WTC11 (cell line): ENCODE data around the gene DTX1. TPM values are rescaled to one million over a fixed set of nuclear protein-coding genes. Genes with fewer than 3 reads are reported as not detected.
A peak's percentile ranks its signal among the peaks of the same experiment; 100 is the strongest.

Experiments used
- ARID4B ChIP-seq: sonication (generic); formaldehyde crosslinking; IDR thresholded peaks from 2 replicates; pipeline ENCODE4 v1.8.0; 2023; ENCODE audit warnings: missing genetic modification reagents, mild to moderate bottlenecking, borderline replicate concordance
- ATF2 ChIP-seq: sonication (generic); formaldehyde crosslinking; IDR thresholded peaks from 2 replicates; pipeline ENCODE4 v1.8.1; 2022; ENCODE audit warnings: low read depth, missing genetic modification reagents, borderline replicate concordance
- EMX1 ChIP-seq: fragments of 250-450 bp; sonication (Bioruptor Pico); IDR thresholded peaks from 2 replicates; pipeline ENCODE4 v1.8.0; 2021; ENCODE audit warnings: mild to moderate bottlenecking
- FOXJ3 ChIP-seq: sonication (generic); formaldehyde crosslinking; IDR thresholded peaks from 2 replicates; pipeline ENCODE4 v1.9.0; 2021; ENCODE audit warnings: missing genetic modification reagents, mild to moderate bottlenecking, borderline replicate concordance
- GTF2I ChIP-seq: fragments of 250-450 bp; sonication (Bioruptor Pico); conservative IDR thresholded peaks from 2 replicates; pipeline ENCODE4 v1.4.0; 2021; ENCODE audit warnings: mild to moderate bottlenecking
- IRF2 ChIP-seq: sonication (generic); formaldehyde crosslinking; IDR thresholded peaks from 2 replicates; pipeline ENCODE4 v1.8.0; 2022; ENCODE audit warnings: low read depth, missing genetic modification reagents, borderline replicate concordance
- MAX ChIP-seq: sonication (generic); formaldehyde crosslinking; IDR thresholded peaks from 2 replicates; pipeline ENCODE4 v1.8.0; 2022; ENCODE audit warnings: mild to moderate bottlenecking, missing genetic modification reagents
- SMAD4 ChIP-seq: sonication (generic); formaldehyde crosslinking; IDR thresholded peaks from 2 replicates; pipeline ENCODE4 v1.8.0; 2022; ENCODE audit warnings: mild to moderate bottlenecking, missing genetic modification reagents
- TEAD4 ChIP-seq: sonication (generic); formaldehyde crosslinking; IDR thresholded peaks from 2 replicates; pipeline ENCODE4 v1.8.0; 2022; ENCODE audit warnings: mild to moderate bottlenecking, missing genetic modification reagents
- USF2 ChIP-seq: sonication (generic); formaldehyde crosslinking; IDR thresholded peaks from 2 replicates; pipeline ENCODE4 v1.8.1; 2023; ENCODE audit warnings: mild to moderate bottlenecking, missing genetic modification reagents, moderate library complexity
- ZBTB21 ChIP-seq: sonication (generic); formaldehyde crosslinking; IDR thresholded peaks from 2 replicates; pipeline ENCODE4 v1.8.1; 2023; ENCODE audit warnings: mild to moderate bottlenecking, missing genetic modification reagents, borderline replicate concordance
- ZNF232 ChIP-seq: sonication (generic); formaldehyde crosslinking; IDR thresholded peaks from 2 replicates; pipeline ENCODE4 v1.8.0; 2022; ENCODE audit warnings: mild to moderate bottlenecking, missing genetic modification reagents
- ZNF317 ChIP-seq: sonication (generic); formaldehyde crosslinking; IDR thresholded peaks from 2 replicates; pipeline ENCODE4 v1.8.1; 2023; ENCODE audit warnings: low read depth, mild to moderate bottlenecking, moderate library complexity, missing genetic modification reagents, borderline replicate concordance
- ZNF532 ChIP-seq: fragments of 250-450 bp; sonication (Bioruptor Pico); IDR thresholded peaks from 2 replicates; pipeline ENCODE4 v1.9.0; 2021; ENCODE audit warnings: mild to moderate bottlenecking, borderline replicate concordance
- total RNA-seq: library from RNA; stranded (reverse); gene quantifications from 3 replicates; pipeline ENCODE4 v1.2.3, GENCODE V29; 2021
- TF ChIP-seq, protein P1 (sequence below): sonication (generic); formaldehyde crosslinking; IDR thresholded peaks from 2 replicates; pipeline ENCODE4 v1.8.0; 2022; ENCODE audit warnings: mild to moderate bottlenecking, missing genetic modification reagents
- TF ChIP-seq, protein P2 (sequence below): sonication (generic); formaldehyde crosslinking; IDR thresholded peaks from 2 replicates; pipeline ENCODE4 v1.8.1; 2022; ENCODE audit warnings: mild to moderate bottlenecking, missing genetic modification reagents, moderate library complexity, borderline replicate concordance
- TF ChIP-seq, protein P3 (sequence below): sonication (generic); formaldehyde crosslinking; IDR thresholded peaks from 2 replicates; pipeline ENCODE4 v1.8.0; 2022; ENCODE audit warnings: mild to moderate bottlenecking, missing genetic modification reagents
- TF ChIP-seq, protein P4 (sequence below): sonication (generic); formaldehyde crosslinking; IDR thresholded peaks from 2 replicates; pipeline ENCODE4 v1.8.0; 2023; ENCODE audit warnings: mild to moderate bottlenecking, missing genetic modification reagents

DTX1 gene
- total RNA-seq, 1 experiment from 2014 or later, result 6.2 TPM

- peak; percentile 92 for TF ChIP-seq ARID4B (CRISPR knock-in tag)
- TF ChIP-seq ZBTB21, result peak; percentile 54; the same call in 1 of the 2 replicates
- TF ChIP-seq, protein P1, sequence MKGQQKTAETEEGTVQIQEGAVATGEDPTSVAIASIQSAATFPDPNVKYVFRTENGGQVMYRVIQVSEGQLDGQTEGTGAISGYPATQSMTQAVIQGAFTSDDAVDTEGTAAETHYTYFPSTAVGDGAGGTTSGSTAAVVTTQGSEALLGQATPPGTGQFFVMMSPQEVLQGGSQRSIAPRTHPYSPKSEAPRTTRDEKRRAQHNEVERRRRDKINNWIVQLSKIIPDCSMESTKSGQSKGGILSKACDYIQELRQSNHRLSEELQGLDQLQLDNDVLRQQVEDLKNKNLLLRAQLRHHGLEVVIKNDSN (CRISPR knock-in tag), result peak; percentile 70; the same call in 1 of the 2 replicates
- no peak for TF ChIP-seq ZNF532 (CRISPR knock-in tag)
- TF ChIP-seq MAX (CRISPR knock-in tag), result peak; percentile 57; the same call in 1 of the 2 replicates
- peak; percentile 73; the same call in 1 of the 2 replicates for TF ChIP-seq TEAD4
- TF ChIP-seq USF2, result no peak
- TF ChIP-seq, protein P2, sequence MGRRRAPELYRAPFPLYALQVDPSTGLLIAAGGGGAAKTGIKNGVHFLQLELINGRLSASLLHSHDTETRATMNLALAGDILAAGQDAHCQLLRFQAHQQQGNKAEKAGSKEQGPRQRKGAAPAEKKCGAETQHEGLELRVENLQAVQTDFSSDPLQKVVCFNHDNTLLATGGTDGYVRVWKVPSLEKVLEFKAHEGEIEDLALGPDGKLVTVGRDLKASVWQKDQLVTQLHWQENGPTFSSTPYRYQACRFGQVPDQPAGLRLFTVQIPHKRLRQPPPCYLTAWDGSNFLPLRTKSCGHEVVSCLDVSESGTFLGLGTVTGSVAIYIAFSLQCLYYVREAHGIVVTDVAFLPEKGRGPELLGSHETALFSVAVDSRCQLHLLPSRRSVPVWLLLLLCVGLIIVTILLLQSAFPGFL, result no peak
- no peak for TF ChIP-seq FOXJ3
- no peak for TF ChIP-seq ZNF317 (CRISPR knock-in tag)
- TF ChIP-seq ATF2 (CRISPR knock-in tag), result no peak
- TF ChIP-seq, protein P3, sequence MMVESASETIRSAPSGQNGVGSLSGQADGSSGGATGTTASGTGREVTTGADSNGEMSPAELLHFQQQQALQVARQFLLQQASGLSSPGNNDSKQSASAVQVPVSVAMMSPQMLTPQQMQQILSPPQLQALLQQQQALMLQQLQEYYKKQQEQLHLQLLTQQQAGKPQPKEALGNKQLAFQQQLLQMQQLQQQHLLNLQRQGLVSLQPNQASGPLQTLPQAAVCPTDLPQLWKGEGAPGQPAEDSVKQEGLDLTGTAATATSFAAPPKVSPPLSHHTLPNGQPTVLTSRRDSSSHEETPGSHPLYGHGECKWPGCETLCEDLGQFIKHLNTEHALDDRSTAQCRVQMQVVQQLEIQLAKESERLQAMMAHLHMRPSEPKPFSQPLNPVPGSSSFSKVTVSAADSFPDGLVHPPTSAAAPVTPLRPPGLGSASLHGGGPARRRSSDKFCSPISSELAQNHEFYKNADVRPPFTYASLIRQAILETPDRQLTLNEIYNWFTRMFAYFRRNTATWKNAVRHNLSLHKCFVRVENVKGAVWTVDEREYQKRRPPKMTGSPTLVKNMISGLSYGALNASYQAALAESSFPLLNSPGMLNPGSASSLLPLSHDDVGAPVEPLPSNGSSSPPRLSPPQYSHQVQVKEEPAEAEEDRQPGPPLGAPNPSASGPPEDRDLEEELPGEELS (CRISPR knock-in tag), result peak; percentile 91
- TF ChIP-seq SMAD4 (CRISPR knock-in tag), result 0 out of 2 replicates have a peak, but pooled peaks have one; percentile 3
- no peak for TF ChIP-seq GTF2I
- TF ChIP-seq EMX1 (CRISPR knock-in tag), result no peak
- TF ChIP-seq, protein P4, sequence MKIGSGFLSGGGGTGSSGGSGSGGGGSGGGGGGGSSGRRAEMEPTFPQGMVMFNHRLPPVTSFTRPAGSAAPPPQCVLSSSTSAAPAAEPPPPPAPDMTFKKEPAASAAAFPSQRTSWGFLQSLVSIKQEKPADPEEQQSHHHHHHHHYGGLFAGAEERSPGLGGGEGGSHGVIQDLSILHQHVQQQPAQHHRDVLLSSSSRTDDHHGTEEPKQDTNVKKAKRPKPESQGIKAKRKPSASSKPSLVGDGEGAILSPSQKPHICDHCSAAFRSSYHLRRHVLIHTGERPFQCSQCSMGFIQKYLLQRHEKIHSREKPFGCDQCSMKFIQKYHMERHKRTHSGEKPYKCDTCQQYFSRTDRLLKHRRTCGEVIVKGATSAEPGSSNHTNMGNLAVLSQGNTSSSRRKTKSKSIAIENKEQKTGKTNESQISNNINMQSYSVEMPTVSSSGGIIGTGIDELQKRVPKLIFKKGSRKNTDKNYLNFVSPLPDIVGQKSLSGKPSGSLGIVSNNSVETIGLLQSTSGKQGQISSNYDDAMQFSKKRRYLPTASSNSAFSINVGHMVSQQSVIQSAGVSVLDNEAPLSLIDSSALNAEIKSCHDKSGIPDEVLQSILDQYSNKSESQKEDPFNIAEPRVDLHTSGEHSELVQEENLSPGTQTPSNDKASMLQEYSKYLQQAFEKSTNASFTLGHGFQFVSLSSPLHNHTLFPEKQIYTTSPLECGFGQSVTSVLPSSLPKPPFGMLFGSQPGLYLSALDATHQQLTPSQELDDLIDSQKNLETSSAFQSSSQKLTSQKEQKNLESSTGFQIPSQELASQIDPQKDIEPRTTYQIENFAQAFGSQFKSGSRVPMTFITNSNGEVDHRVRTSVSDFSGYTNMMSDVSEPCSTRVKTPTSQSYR (CRISPR knock-in tag), result peak; percentile 90
- no peak for TF ChIP-seq IRF2 (CRISPR knock-in tag)
- peak; percentile 91 for TF ChIP-seq ZNF232 (CRISPR knock-in tag)
Measured at GRCh38 chr12:113065126-113066007, 8.8 kb downstream of the DTX1 start (continued).
